Prostate gland (tissue), 2 donors: ENCODE data around the gene POFUT1. TPM values are rescaled to one million over a fixed set of nuclear protein-coding genes. Genes with fewer than 3 reads are reported as not detected.

Experiments used
- DNase-seq: peaks from one replicate; pipeline ENCODE4 v3.0.0-alpha.2; 2019; ENCODE audit warnings: low spot score
- H3K27ac ChIP-seq, 2 donors: fragments of 200-600 bp; sonication (generic); 2 replicates each; pipeline ENCODE4 v1.5.1; 2017 to 2019
- H3K27me3 ChIP-seq: fragments of 200-600 bp; sonication (generic); replicated peaks from 2 replicates; pipeline ENCODE4 v1.5.1; 2019; ENCODE audit not compliant: insufficient read depth
- H3K36me3 ChIP-seq, 2 donors: fragments of 200-600 bp; sonication (generic); 1 replicate in 1 of 2; 2 replicates in 1 of 2; pipeline versions ENCODE4 v1.5.1 to v1.8.1; 2017 to 2019
- H3K4me1 ChIP-seq: fragments of 200-600 bp; sonication (generic); replicated peaks from 2 replicates; pipeline ENCODE4 v1.5.1; 2019
- H3K4me3 ChIP-seq, 2 donors: fragments of 200-600 bp; sonication (generic); 2 replicates each; pipeline ENCODE4 v1.5.1; 2017 to 2019
- H3K9me3 ChIP-seq: fragments of 200-600 bp; sonication (generic); 2 replicates; pipeline ENCODE4 v1.5.1; 2017
- POLR2A ChIP-seq: fragments of 450-650 bp; IDR thresholded peaks from one replicate; pipeline ENCODE4 v1.6.1; 2016; ENCODE audit warnings: antibody characterized with exemption, mild to moderate bottlenecking
- POLR2AphosphoS5 ChIP-seq: sonication (generic); formaldehyde crosslinking; IDR thresholded peaks from one replicate; pipeline ENCODE4 v1.6.1; 2017; ENCODE audit warnings: antibody characterized with exemption
- WGBS: methylation state at CpG from one replicate; pipeline ENCODE4 v1.1.5; 2018; 5-methylcytosine and 5-hydroxymethylcytosine counted together
- intact Hi-C: fragments of 100-400 bp; cut with DNase I; formaldehyde crosslinking; loops from one replicate; pipeline ENCODE4 v1.14.2; 2022
- total RNA-seq, 2 donors: library from RNA; depleted of rRNA; stranded (reverse); fragments of >200 nt; gene quantifications; one replicate each; pipeline ENCODE4 v1.1.0, GENCODE V29; 2016
- TF ChIP-seq, protein P1 (sequence below), 4 experiments: fragments of 200-600 bp in 2 of 4; fragments of 450-650 bp in 2 of 4; sonication (generic) in 2 of 4; IDR thresholded peaks; 1 replicate in 3 of 4; 2 replicates in 1 of 4; pipeline ENCODE4 v1.5.1; 2016 to 2019; ENCODE audit warnings: antibody characterized with exemption in 4 of 4, mild to moderate bottlenecking in 2 of 4, moderate library complexity in 2 of 4

The POFUT1 gene
- total RNA-seq, 2 donors from 2014 or later, result 33.2 to 44.3 TPM

GRCh38 chr20:32162351-32162750 lies 45.3 kb upstream of the POFUT1 start:
- H3K27ac ChIP-seq, result no peak overlapping the region
- no peaks in the 10 kb centered on the region for H3K4me1 ChIP-seq
- no peaks in the 10 kb centered on the region for H3K9me3 ChIP-seq
- no peaks in the 10 kb centered on the region for H3K27me3 ChIP-seq
- DNase-seq, result no peak
- H3K4me3 ChIP-seq, result no peak overlapping the region
- WGBS, result 31% methylated on average over 3 of the region's 3 CpGs
- peaks cover 0 to 7% of the 10 kb centered on the region in 2 donors for H3K36me3 ChIP-seq
- intact Hi-C loops, result no loop called here
- TF ChIP-seq, protein P1, sequence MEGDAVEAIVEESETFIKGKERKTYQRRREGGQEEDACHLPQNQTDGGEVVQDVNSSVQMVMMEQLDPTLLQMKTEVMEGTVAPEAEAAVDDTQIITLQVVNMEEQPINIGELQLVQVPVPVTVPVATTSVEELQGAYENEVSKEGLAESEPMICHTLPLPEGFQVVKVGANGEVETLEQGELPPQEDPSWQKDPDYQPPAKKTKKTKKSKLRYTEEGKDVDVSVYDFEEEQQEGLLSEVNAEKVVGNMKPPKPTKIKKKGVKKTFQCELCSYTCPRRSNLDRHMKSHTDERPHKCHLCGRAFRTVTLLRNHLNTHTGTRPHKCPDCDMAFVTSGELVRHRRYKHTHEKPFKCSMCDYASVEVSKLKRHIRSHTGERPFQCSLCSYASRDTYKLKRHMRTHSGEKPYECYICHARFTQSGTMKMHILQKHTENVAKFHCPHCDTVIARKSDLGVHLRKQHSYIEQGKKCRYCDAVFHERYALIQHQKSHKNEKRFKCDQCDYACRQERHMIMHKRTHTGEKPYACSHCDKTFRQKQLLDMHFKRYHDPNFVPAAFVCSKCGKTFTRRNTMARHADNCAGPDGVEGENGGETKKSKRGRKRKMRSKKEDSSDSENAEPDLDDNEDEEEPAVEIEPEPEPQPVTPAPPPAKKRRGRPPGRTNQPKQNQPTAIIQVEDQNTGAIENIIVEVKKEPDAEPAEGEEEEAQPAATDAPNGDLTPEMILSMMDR (IDR thresholded peaks at IDR 0.05), result no peak
- no peak for TF ChIP-seq POLR2AphosphoS5
- no peak for TF ChIP-seq POLR2A

DNA sequence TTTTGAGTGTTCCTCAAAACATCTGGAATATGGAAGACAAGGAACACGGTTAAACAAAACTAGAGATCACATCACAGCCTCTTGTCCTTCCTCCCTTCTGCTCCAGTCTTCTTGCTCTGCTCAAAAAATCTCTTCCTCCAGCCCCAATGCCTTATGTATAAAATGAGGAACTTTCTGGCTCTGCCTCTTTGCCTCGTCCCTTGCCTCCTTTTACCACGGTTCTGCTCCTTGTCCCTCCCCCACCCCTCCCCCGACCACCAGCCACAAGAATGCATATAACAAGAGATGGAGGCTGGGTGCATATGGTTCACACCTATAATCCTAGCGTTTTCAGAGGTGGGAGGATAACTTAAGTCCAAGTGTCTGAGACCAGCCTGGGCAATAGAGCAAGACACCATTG lies 43.7 kb upstream of the POFUT1 start:
- 76% methylated on average over 5 of the region's 5 CpGs for WGBS
- TF ChIP-seq POLR2AphosphoS5 (no peak), POLR2A (no peak)
- TF ChIP-seq, protein P1 (IDR thresholded peaks at IDR 0.05), result no peak

GRCh38 chr20:32164984-32165735 lies 42.5 kb upstream of the POFUT1 start:
- H3K27me3 ChIP-seq, result no peaks in the 10 kb centered on the region
- H3K27ac ChIP-seq, result no peak overlapping the region
- no peak for DNase-seq
- no peak for TF ChIP-seq POLR2AphosphoS5
- TF ChIP-seq, protein P1 (IDR thresholded peaks at IDR 0.05), result no peak
- TF ChIP-seq POLR2A, result no peak
- H3K9me3 ChIP-seq, result no peaks in the 10 kb centered on the region
- H3K4me1 ChIP-seq, result no peaks in the 10 kb centered on the region
- WGBS, result 82% methylated on average over 21 of the region's 21 CpGs
- intact Hi-C loops, result no loop called here
- H3K36me3 ChIP-seq, result peaks cover 0 to 7% of the 10 kb centered on the region in 2 donors
- H3K4me3 ChIP-seq, result no peak overlapping the region

More for the DNA sequence above, 43.7 kb upstream of the POFUT1 start:
- intact Hi-C loops, result no loop called here
- no peak overlapping the region for H3K27ac ChIP-seq
- H3K36me3 ChIP-seq, result peaks cover 0 to 7% of the 10 kb centered on the region in 2 donors
- DNase-seq, result no peak
- H3K4me1 ChIP-seq, result no peaks in the 10 kb centered on the region
- no peaks in the 10 kb centered on the region for H3K9me3 ChIP-seq
- H3K4me3 ChIP-seq, result no peak overlapping the region
- H3K27me3 ChIP-seq, result no peaks in the 10 kb centered on the region

GRCh38 chr20:32165836-32166545 lies 41.7 kb upstream of the POFUT1 start:
- H3K36me3 ChIP-seq, result peaks cover 0 to 7% of the 10 kb centered on the region in 2 donors
- no peak overlapping the region for H3K27ac ChIP-seq
- H3K4me1 ChIP-seq, result no peaks in the 10 kb centered on the region
- no peaks in the 10 kb centered on the region for H3K9me3 ChIP-seq
- no peak for TF ChIP-seq POLR2A
- TF ChIP-seq, protein P1 (IDR thresholded peaks at IDR 0.05), result no peak
- TF ChIP-seq POLR2AphosphoS5, result no peak
- WGBS, result 73% methylated on average over 8 of the region's 8 CpGs
- H3K27me3 ChIP-seq, result no peaks in the 10 kb centered on the region
- intact Hi-C loops, result no loop called here
- no peak overlapping the region for H3K4me3 ChIP-seq
- no peak for DNase-seq
